Measurements from ENCODE around the gene CERK.
"Not testable (repeated sequence)": the region's sequence is repeated elsewhere in the genome, so short reads cannot be mapped to it uniquely, and the experiment has no call there.

The CERK gene

GRCh38 chr22:46659059-46659790, 78.8 kb downstream of the CERK start:
- no peak for DNase-seq

- no peak for DNase-seq
These were observed 79.8 kb downstream of the CERK start for GRCh38 chr22:46657996-46658947.

DNA sequence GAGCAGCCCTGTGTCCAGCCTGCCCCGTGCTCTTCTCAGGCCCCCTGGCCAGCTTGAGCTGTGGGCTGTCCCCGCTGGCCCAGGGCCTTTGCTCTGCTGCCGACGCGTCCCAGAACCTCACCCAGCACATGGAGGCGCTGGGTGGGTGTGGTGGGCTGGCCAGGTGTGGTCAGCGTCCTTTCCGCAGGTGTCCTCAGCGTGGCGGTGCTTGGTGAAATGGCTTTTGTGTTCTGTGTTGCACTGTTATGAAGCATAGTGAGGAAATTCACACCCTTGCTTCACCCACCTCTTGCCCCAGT, 80.4 kb downstream of the CERK start:
- DNase-seq, result no peak

GRCh38 chr22:46656856-46657654, 81.0 kb downstream of the CERK start:
- no peak for DNase-seq

DNA sequence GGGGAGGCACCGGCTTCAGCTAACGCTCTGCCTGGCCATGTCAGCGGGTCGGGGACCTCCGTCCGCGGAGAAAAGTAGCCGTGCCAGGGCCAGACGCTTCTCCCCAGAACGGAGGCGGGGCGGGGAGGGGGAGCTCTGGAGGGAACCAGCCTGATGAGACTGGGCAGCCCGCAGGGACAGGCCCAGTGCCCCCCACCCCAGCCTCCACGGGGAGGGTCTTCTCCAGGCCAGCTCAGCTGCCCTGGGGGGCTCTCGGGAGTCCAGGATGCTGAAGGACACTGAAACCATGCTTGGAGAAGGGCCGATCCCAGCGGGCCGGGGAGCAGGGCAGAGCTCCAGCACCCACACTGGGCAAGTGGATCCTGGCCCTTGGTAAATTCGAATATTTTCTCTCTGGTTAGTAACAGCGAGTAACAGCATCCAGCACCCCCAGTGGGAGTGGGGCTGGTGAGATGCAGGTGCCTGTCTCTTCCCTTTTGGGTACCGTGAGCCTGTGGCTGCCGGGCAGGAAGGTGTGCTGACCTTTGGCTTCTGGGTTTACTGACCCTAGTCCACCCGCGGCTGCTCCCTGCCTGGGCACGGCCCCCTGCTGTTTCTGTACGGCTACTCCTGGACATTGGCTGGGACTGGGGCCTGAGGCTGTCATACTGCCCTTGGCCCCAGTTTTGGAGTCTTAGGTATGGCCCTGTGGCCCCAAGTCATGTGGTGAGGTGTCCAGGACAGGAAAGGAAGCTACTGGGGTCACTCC, 82.0 kb downstream of the CERK start:
- no peak for DNase-seq

DNA sequence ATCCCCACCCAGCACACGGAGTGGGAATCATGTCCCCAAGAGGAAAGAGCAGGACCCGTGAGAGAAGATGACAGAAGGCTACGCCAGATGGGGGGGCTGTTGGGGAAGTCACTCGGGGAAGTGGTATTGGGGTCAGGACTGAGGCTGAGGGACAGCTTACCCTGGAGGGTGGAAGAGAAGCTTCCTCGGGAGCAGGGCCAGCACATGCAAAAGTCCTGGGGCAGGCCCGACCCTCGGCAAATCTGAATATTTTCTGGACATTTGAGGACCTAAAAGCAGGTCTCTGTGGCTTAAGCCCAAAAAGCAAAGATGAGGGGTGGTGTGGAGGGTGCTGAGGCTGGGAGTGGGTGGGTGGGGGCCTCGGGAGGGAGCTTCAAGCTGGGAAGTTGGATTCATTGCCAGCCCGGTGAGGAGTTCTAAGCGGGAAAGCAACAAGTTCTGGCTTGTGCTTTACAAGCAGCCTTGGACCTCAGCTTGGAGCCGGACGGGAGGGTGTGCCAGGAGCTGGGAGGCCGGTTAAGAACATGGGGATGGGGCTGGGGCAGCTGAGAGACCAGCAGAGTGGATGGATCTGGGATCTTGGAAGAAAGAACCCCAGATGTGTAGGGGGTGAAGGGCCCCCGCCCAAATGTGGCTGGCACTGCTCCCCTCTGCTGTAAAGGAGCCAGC, 83.0 kb downstream of the CERK start:
- no peak for DNase-seq

- DNase-seq, result no peak
These were observed 83.6 kb downstream of the CERK start for GRCh38 chr22:46654426-46654825.

GRCh38 chr22:46653596-46653995, 84.5 kb downstream of the CERK start:
- DNase-seq, result no peak

DNA sequence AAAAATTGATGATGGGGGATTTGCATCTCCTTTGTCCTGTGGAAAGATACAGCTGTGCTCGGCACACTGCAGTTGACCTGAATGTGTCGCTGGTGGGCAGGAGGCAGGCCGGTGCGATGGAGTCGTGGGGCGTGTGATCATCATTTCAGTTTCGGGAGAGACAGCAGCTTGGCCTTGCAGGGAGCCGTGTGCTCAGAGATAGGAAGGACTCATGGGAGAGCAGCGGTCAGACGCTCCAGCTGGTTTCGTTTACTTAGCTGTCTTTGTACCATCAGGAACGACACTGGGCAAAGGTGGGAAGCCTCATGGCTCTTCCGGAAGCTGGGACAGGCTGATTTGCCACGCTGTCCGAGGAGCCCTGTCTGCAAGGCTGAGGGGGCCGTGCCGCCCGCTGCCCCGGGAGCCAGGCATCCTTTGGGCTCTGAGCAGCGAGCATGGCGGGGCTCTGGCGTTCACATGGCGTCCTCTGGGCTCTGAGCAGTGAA, 85.2 kb downstream of the CERK start:
- DNase-seq, result no peak

DNA sequence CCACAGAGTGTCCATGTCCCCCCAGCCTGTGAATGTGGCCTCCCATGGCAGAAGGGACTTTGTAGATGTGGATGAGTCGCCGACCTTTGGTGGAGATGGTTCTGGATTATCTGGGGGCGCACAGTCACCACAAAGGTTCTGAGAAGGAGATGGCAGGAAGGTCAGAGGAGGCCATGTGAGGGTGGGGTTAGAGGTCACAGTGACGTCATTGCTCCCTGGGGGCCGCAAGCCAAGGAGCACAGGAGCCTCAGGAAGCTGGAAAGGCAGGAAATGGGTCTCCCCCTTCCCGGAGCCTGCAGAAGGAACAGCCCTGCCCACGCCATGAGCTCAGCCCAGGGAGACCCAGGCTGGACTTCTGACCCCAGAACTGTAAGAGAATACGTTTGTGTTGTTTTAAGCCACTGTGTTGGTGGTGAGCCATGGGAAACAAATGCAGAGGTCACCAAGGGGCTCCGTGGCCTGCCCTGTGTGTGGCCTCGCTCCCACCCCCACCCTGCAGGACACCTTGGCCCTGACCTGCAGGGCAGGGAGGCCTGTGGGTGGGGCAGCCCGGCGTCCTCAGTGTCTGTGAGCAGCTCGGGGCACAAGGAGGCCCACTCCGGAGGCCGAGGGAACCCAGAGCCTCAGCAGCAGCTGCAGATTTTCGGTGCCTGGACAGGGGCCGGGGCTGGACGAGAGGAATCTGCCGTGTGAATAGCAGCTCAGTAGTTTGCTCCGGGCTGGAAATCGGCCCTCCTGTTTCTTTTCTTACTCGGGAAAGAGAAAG, 85.8 kb downstream of the CERK start:
- no peak for DNase-seq

- DNase-seq, result no peak
These were observed 86.7 kb downstream of the CERK start for GRCh38 chr22:46651316-46651715.

- DNase-seq, result no peak
These were observed 87.8 kb downstream of the CERK start for GRCh38 chr22:46650078-46650810.

- peak; percentile 18 for DNase-seq
These were observed 88.6 kb downstream of the CERK start for GRCh38 chr22:46649141-46650077.

DNA sequence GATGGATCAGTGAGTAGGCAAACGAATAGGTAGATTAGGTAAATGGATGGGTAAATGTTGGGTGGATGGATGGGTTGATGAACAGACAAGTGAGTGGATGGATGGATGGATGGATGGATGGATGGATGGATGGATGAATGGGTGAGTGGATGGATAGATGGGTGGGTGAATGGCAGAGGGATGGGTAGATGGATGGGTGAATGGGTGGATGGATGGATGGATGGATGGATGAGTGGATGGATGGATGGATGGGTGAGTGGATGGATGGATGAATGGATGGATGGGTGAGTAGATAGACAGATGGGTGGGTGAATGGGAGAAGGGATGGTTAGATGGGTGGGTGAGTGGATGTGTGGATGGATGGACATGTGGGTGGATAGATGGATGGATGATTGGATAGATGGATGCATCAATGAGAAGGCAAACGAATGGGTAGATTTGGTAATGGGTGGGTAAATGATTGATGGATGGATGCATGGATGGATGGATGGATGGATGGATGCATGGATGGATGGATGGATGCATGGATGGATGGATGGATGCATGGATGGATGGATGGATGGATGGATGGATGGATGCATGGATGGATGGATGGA, 89.7 kb downstream of the CERK start:
- DNase-seq, result not testable (repeated sequence)

- no peak for DNase-seq
These were observed 91.4 kb downstream of the CERK start for GRCh38 chr22:46646531-46647215.

- DNase-seq, result not testable (repeated sequence)
These were observed 95.1 kb downstream of the CERK start for GRCh38 chr22:46642840-46643480.

DNA sequence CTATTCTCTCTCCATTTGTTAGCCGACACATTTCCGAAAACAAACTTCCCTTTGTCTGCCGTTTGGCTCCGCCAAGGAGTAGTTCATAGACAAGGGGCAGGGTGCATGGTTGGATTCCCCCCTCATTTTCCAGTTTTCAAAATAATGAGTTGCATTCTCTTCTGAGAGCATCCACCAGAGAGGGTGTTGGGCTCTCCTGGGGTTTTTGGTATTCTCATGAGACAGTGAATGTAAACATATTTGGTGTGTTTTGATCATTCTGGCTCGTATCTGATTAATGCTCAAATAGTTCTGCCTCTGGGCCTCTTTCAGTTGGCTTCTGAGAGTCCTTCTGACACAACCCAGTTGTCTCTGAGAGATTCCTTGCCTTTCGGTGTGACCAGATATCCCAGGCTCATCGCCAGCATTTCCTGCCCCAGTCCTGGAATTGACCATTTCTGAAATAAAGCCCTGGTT, 96.2 kb downstream of the CERK start:
- DNase-seq, result no peak
